Small intestine (tissue), 7 donors: ENCODE measurements around the gene ABHD15. TPM values are rescaled to one million over a fixed set of nuclear protein-coding genes. Genes with fewer than 3 reads are reported as not detected.
A peak's percentile ranks its signal among the peaks of the same experiment; 100 is the strongest.

ENCODE experiments used
- DNase-seq, 2 donors: peaks; one replicate each; pipeline versions ENCODE4 v3.0.0 to v3.0.0-alpha.2; 2013
- FAIRE-seq: peaks from 2 replicates; lab custom pipeline; 2012; peaks lifted over from hg19 to GRCh38; lab: Jason Lieb, UNC
- H3K27ac ChIP-seq, 3 donors: one replicate each; pipeline ENCODE4 v1.5.1; 2013; ENCODE audit warnings: low read length in 2 of 3, mild to moderate bottlenecking in 2 of 3, control low read depth in 1 of 3, inconsistent platforms in 1 of 3, low read depth in 1 of 3, moderate library complexity in 1 of 3
- H3K27me3 ChIP-seq, 3 donors: one replicate each; pipeline ENCODE4 v1.6.1; 2013; ENCODE audit warnings: low read length in 3 of 3, inconsistent platforms in 1 of 3; ENCODE audit not compliant: control insufficient read depth in 3 of 3, insufficient read depth in 3 of 3
- H3K36me3 ChIP-seq, 3 donors: one replicate each; pipeline ENCODE4 v1.6.1; 2013; ENCODE audit warnings: low read length in 3 of 3, inconsistent platforms in 1 of 3, low read depth in 1 of 3, mild to moderate bottlenecking in 1 of 3, moderate library complexity in 1 of 3; ENCODE audit not compliant: control insufficient read depth in 3 of 3, insufficient read depth in 2 of 3
- H3K4me1 ChIP-seq, 3 donors: one replicate each; pipeline ENCODE4 v1.6.1; 2013; ENCODE audit warnings: low read length in 2 of 3, inconsistent platforms in 1 of 3, low read depth in 1 of 3, mild to moderate bottlenecking in 1 of 3, moderate library complexity in 1 of 3; ENCODE audit not compliant: control insufficient read depth in 3 of 3, insufficient read depth in 2 of 3
- H3K4me3 ChIP-seq, 3 donors: one replicate each; pipeline ENCODE4 v1.5.1; 2013; ENCODE audit warnings: low read length in 3 of 3, control low read depth in 1 of 3, inconsistent platforms in 1 of 3, low read depth in 1 of 3, mild to moderate bottlenecking in 1 of 3, moderate library complexity in 1 of 3
- H3K9me3 ChIP-seq, 2 donors: one replicate each; pipeline ENCODE4 v1.6.1; 2013; ENCODE audit warnings: low read depth in 1 of 2, low read length in 1 of 2; ENCODE audit not compliant: control insufficient read depth in 2 of 2, insufficient read depth in 1 of 2
- WGBS, 3 donors: extraction: QIAGEN DNeasy Blood & Tissue Kit; methylation state at CpG; one replicate each; pipeline ENCODE4 v1.1.7; 2013; 5-methylcytosine and 5-hydroxymethylcytosine counted together
- polyA plus RNA-seq, 4 donors: library from polyadenylated mRNA; stranded (reverse) in 3 of 4; unstranded in 1 of 4; fragments of 200-250 nt in 3 of 4; fragments of 120-200 nt in 1 of 4; gene quantifications; one replicate each; pipeline versions ENCODE4 v1.2.1 to v1.2.3, GENCODE V29; 2013
- donor health status: healthy with polysubstance abuse.
- donor health status: control.
- donor health status: control.
- donor health status: Bipolar disorder and iron deficiency.
- donor health status: healthy.

The ABHD15 gene
- polyA plus RNA-seq, 4 donors: 6.5 to 27.0 (median 9.0) TPM

- Histone ChIP-seq H3K4me3 (peak overlapping the region in 2 of 3 donors; percentile 65 to 98), H3K4me1 (peaks cover 2 to 48% (median 9%) of the 10 kb centered on the region in 3 donors), H3K27me3 (no peaks in the 10 kb centered on the region), H3K27ac (peak overlapping the region; percentile 15 to 77 (median 26)), H3K36me3 (peaks cover 0 to 29% (median 0%) of the 10 kb centered on the region in 3 donors), H3K9me3 (peaks cover 0 to 4% of the 10 kb centered on the region in 2 donors)
- WGBS, 3 donors: 25 to 38% (median 26%) methylated on average over 8 of the region's 8 CpGs
- FAIRE-seq: no peak
- DNase-seq: no peak
These were observed 21.3 kb upstream of the ABHD15 start for GRCh38 chr17:29588017-29588561.

- H3K4me1 ChIP-seq: peaks cover 2 to 46% (median 9%) of the 10 kb centered on the region in 3 donors
- peak overlapping the region in 1 of 3 donors; percentile 77 for H3K27ac ChIP-seq
- FAIRE-seq (no peak), DNase-seq (no peak)
- H3K36me3 ChIP-seq: peaks cover 0 to 34% (median 0%) of the 10 kb centered on the region in 3 donors
- peaks cover 0 to 4% of the 10 kb centered on the region in 2 donors for H3K9me3 ChIP-seq
- 84 to 90% (median 85%) methylated on average over 6 of the region's 6 CpGs for WGBS, 3 donors
- peak overlapping the region in 1 of 3 donors; percentile 65 for H3K4me3 ChIP-seq
- H3K27me3 ChIP-seq: no peaks in the 10 kb centered on the region
These were observed 20.8 kb upstream of the ABHD15 start for GRCh38 chr17:29587591-29587990.

GRCh38 chr17:29586676-29587469 lies 20.0 kb upstream of the ABHD15 start:
- Histone ChIP-seq H3K9me3 (peaks cover 0 to 4% of the 10 kb centered on the region in 2 donors), H3K27ac (peak overlapping the region in 1 of 3 donors; percentile 7), H3K4me1 (peaks cover 2 to 38% (median 9%) of the 10 kb centered on the region in 3 donors), H3K27me3 (no peaks in the 10 kb centered on the region), H3K4me3 (no peak overlapping the region), H3K36me3 (peaks cover 0 to 41% (median 5%) of the 10 kb centered on the region in 3 donors)
- 80 to 81% (median 81%) methylated on average over 9 of the region's 9 CpGs for WGBS, 3 donors
- DNase-seq: no peak
- FAIRE-seq: no peak

- H3K4me3 ChIP-seq: no peak overlapping the region
- no peak for DNase-seq
These were observed 18.4 kb upstream of the ABHD15 start for GRCh38 chr17:29585080-29585751.

GRCh38 chr17:29584452-29585079 lies 17.7 kb upstream of the ABHD15 start:
- peaks cover 0 to 17% (median 2%) of the 10 kb centered on the region in 3 donors for H3K4me1 ChIP-seq
- H3K27ac ChIP-seq: peak overlapping the region in 1 of 3 donors; percentile 83
- peaks cover 0 to 62% (median 7%) of the 10 kb centered on the region in 3 donors for H3K36me3 ChIP-seq
- peaks cover 0 to 4% of the 10 kb centered on the region in 2 donors for H3K9me3 ChIP-seq
- FAIRE-seq (no peak), DNase-seq (no peak)
- no peaks in the 10 kb centered on the region for H3K27me3 ChIP-seq
- H3K4me3 ChIP-seq: no peak overlapping the region
- 77 to 87% (median 86%) methylated on average over 12 of the region's 12 CpGs for WGBS, 3 donors

More at GRCh38 chr17:29585080-29585751, 18.4 kb upstream of the ABHD15 start:
- H3K27ac ChIP-seq: peak overlapping the region in 1 of 3 donors; percentile 83
- peaks cover 0 to 4% of the 10 kb centered on the region in 2 donors for H3K9me3 ChIP-seq
- H3K4me1 ChIP-seq: peaks cover 2 to 22% (median 2%) of the 10 kb centered on the region in 3 donors
- H3K36me3 ChIP-seq: peaks cover 0 to 55% (median 7%) of the 10 kb centered on the region in 3 donors
- 67 to 85% (median 76%) methylated on average over 8 of the region's 8 CpGs for WGBS, 3 donors
- H3K27me3 ChIP-seq: no peaks in the 10 kb centered on the region
- no peak for FAIRE-seq

- DNase-seq (no peak), FAIRE-seq (no peak)
- Histone ChIP-seq H3K4me3 (no peak overlapping the region), H3K36me3 (peaks cover 0 to 71% (median 7%) of the 10 kb centered on the region in 3 donors), H3K27me3 (no peaks in the 10 kb centered on the region), H3K4me1 (peaks cover 0 to 17% (median 2%) of the 10 kb centered on the region in 3 donors), H3K9me3 (peaks cover 0 to 4% of the 10 kb centered on the region in 2 donors), H3K27ac (no peak overlapping the region)
- 86 to 94% (median 88%) methylated on average over 13 to 16 of the region's 16 CpGs for WGBS, 3 donors
These were observed 16.7 kb upstream of the ABHD15 start for GRCh38 chr17:29583324-29584248.

GRCh38 chr17:29582772-29583171 lies 15.9 kb upstream of the ABHD15 start:
- peaks cover 0 to 4% of the 10 kb centered on the region in 2 donors for H3K9me3 ChIP-seq
- peaks cover 0 to 9% (median 0%) of the 10 kb centered on the region in 3 donors for H3K4me1 ChIP-seq
- 91 to 94% (median 94%) methylated on average over 13 of the region's 13 CpGs for WGBS, 3 donors
- FAIRE-seq (no peak), DNase-seq (no peak)
- H3K27me3 ChIP-seq: no peaks in the 10 kb centered on the region
- H3K4me3 ChIP-seq: no peak overlapping the region
- peaks cover 0 to 80% (median 7%) of the 10 kb centered on the region in 3 donors for H3K36me3 ChIP-seq
- no peak overlapping the region for H3K27ac ChIP-seq
